GM10266 (cell line): ENCODE data around the gene A2M.

Experiments
- DNase-seq: peaks from one replicate; pipeline ENCODE4 v3.0.0; 2012; ENCODE audit errors: extremely low spot score
- TF ChIP-seq, protein P1 (sequence below): IDR thresholded peaks from 2 replicates; pipeline ENCODE4 v1.5.1; 2012; ENCODE audit warnings: mild to moderate bottlenecking, low read depth; ENCODE audit not compliant: control insufficient read depth, insufficient read depth; ENCODE audit errors: missing control alignments

Gene A2M

DNA sequence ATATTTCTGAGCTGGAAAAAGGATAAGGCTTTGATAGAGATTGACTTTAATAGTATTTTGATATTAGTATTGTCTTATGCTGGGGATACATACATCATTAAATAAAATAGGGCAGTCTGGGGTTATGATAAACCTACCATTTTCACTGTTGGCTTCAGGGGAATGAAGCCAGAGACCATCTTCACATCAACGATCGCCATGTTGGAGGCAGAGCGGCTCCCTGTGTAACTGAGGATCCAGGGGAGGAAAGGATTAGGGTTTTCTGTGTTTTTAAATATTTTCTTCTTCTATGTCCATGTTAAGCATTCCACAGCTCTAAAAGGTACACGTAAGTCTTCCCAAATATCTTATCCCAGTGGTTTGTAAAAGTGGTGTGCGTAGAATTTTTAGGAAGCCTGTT is 45.4 kb downstream of the A2M start:
- no peak for DNase-seq

DNA sequence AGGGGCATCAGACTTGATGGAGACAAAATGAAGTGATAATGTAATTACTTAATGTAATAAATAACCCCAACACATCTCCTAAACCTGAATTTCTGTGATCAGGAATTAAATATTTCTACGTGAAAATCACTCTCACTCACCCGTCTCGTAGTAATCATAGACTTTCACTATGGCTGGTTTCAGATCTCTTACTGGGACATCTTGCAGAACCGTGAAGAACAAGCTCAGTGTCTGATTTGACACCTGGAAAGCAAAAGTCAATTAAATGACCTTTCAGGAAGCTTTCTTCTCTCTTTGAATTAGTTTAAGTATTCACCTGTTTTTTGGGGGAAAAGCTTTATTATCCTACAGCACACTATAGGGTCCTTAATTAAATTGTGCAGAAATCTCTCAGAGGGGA is 47.1 kb downstream of the A2M start:
- no peak for DNase-seq
- TF ChIP-seq, protein P1, sequence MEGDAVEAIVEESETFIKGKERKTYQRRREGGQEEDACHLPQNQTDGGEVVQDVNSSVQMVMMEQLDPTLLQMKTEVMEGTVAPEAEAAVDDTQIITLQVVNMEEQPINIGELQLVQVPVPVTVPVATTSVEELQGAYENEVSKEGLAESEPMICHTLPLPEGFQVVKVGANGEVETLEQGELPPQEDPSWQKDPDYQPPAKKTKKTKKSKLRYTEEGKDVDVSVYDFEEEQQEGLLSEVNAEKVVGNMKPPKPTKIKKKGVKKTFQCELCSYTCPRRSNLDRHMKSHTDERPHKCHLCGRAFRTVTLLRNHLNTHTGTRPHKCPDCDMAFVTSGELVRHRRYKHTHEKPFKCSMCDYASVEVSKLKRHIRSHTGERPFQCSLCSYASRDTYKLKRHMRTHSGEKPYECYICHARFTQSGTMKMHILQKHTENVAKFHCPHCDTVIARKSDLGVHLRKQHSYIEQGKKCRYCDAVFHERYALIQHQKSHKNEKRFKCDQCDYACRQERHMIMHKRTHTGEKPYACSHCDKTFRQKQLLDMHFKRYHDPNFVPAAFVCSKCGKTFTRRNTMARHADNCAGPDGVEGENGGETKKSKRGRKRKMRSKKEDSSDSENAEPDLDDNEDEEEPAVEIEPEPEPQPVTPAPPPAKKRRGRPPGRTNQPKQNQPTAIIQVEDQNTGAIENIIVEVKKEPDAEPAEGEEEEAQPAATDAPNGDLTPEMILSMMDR = no peak

More for the DNA sequence above, 45.4 kb downstream of the A2M start:
- TF ChIP-seq, protein P1 = no peak

DNA sequence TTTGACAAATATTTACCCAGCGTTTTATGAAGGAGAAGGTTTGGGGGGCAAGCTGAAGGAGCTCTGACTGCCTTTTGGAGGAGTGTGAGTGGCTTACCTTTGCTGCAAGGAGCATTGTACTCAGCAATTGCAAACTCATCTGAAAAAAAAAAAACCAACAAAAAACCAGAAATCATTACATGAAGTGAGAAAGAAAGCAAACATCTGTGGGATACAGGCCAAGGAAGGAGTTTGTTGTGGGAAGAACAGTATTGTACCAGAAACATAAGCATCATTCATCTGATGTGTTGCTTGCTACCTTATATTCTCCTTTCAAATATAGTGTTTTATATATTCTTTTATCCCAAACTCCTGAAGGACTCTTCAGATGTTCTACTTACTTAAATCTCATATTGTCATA is 47.6 kb downstream of the A2M start:
- TF ChIP-seq, protein P1 = no peak
- DNase-seq = no peak

DNA sequence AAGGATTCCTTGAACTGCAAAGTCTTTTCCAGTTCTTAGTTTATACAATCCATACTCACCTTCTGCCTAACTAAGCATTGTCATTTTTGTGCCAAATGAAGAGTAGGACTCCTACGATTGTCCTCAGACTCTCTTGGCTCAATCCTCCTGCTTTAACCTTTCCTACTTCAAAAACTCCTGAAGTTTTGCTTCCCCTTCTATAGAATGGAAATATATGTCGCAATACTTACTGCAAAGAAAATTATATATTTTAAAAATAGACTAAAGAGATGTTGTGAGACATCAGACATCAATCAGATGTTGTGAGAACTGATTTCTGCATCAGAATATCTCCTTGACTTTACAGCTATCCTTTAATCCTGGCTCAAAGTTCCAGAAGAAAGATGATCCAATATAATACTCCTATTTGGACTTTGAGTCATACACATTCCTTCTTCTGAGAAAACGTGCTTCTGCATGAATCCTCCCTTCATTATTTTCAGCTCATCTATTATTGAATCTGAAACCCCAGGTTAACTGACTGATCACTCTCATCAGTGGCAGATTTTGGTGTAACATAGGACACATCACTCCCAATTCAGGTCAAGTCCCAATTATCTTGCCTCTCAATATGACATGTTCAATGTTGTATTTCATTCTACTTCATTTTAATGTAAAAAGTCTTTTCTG is 48.8 kb downstream of the A2M start:
- DNase-seq = no peak
- TF ChIP-seq, protein P1 = no peak

DNA sequence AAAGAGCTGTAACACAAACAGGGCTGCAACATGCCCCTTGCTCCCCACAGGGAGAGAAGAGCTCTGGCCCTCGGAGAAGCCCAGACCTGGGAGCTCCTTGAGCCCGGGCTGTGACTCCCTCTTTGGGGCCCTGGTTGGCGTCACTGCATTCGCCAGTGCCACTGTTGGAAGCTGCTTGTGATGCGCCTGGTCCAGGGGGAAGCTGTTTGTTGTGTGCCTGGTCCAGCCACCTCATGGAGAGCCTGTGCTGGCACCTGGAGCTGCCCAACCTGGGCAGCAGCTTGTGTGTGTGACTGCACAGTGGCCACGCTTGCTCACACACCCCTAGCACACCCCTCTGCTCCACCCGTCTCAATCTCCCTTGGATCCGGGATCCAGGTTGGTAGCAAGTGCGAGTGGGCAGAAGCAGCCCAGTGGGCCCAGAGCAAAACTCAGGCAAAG is 49.5 kb downstream of the A2M start:
- DNase-seq = no peak
- TF ChIP-seq, protein P1 = no peak

DNA sequence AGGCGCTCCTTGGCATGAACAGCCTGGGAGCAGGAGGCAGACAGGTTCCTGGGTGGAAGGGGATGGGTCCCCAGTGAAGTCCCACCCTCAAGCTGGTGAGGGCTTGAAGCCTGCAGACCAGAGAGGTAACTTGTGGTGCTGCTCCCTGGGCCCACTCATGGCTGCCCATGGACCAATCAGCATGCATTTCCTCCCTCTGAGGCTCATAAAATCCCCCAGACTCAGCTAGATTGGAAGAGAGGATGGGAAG is 50.2 kb downstream of the A2M start:
- no peak for DNase-seq
- TF ChIP-seq, protein P1 = no peak

DNA sequence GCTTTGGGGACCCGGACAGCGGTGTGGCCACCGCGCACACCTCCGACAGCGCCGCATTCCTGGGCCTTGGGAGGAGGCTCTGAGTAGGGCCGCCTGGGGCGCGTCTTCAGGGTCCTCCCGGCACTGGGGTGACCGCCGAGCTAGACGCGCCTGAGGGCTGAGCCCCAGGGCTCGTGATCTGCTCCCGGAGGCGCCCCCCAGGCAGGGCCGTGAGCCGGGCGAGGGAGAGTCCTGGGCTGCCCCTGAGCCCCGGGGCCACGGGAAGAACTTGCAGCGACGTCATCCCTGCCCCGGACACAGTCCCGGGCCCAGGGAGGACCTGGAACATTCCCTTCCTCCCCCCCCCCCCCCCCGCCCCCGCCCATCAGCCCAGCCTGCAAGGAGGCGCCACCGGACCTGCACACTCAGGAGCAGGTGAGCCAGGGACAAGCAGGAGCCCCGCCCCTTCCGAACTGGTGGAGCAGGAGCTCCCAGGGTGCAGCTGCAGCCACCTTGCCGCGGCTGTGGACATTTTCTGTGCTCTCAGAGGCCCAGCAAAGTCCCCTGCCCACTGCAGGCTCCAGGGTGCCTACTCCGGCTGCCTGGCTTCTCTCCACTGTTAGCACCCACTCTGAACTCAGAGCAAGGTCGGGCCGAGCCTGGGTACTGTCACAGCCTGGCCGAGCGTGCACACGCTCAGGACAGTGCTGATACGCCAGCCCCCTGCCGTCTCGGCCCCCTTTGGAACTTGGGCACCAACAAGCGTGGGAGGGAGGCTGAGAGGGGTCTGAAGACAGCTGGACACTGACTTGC is 50.7 kb downstream of the A2M start:
- peak; percentile 26 for DNase-seq
- TF ChIP-seq, protein P1 = no peak
